ENCODE data around the gene LRBA. TPM values are rescaled to one million over a fixed set of nuclear protein-coding genes. Genes with fewer than 3 reads are reported as not detected.
"Not testable (repeated sequence)": the region's sequence is repeated elsewhere in the genome, so short reads cannot be mapped to it uniquely, and the experiment has no call there.

The LRBA gene
- total RNA-seq, 1 experiment from 2014 or later, result 69.1 TPM

- H3K4me3 Mint-ChIP-seq; H3K36me3 Mint-ChIP-seq; CTCF ChIA-PET; ATAC-seq; H3K27ac Mint-ChIP-seq; POLR2A ChIA-PET; H3K9me3 Mint-ChIP-seq; H3K27me3 Mint-ChIP-seq (ENCODE audit: low read depth); H3K4me1 Mint-ChIP-seq; DNase-seq (ENCODE audit: low spot score): not testable (repeated sequence)
Measured at GRCh38 chr4:150658258-150658657, 356.8 kb downstream of the LRBA start.

- CTCF ChIA-PET, result no interaction called here
- no peaks in the 10 kb centered on the region for H3K27me3 Mint-ChIP-seq (ENCODE audit: low read depth)
- H3K9me3 Mint-ChIP-seq, result no peaks in the 10 kb centered on the region
- peaks cover 5% of the 10 kb centered on the region; the same call in 1 of the 2 replicates for H3K36me3 Mint-ChIP-seq
- ATAC-seq, result no peak
- no peaks in the 10 kb centered on the region for H3K4me1 Mint-ChIP-seq
- POLR2A ChIA-PET, result no interaction called here
- no peak for DNase-seq (ENCODE audit: low spot score)
- no peak overlapping the region for H3K4me3 Mint-ChIP-seq
- no peak for TF ChIP-seq ZNF532 (CRISPR knock-in tag; IDR thresholded peaks at IDR 0.05; ENCODE audit: borderline replicate concordance)
- no peak for TF ChIP-seq ZMAT4 (CRISPR knock-in tag; IDR thresholded peaks at IDR 0.05)
- TF ChIP-seq, protein P1, sequence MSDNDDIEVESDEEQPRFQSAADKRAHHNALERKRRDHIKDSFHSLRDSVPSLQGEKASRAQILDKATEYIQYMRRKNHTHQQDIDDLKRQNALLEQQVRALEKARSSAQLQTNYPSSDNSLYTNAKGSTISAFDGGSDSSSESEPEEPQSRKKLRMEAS (CRISPR knock-in tag; IDR thresholded peaks at IDR 0.05), result no peak
- no peak for TF ChIP-seq MYBL2 (CRISPR knock-in tag; IDR thresholded peaks at IDR 0.05)
- TF ChIP-seq TP53 (CRISPR knock-in tag; IDR thresholded peaks at IDR 0.05), result no peak
- TF ChIP-seq ZNF232 (CRISPR knock-in tag; IDR thresholded peaks at IDR 0.05), result no peak
- TF ChIP-seq JUN (CRISPR knock-in tag; IDR thresholded peaks at IDR 0.05), result no peak
- H3K27ac Mint-ChIP-seq, result no peak overlapping the region
Measured at GRCh38 chr4:150656891-150657290, 358.2 kb downstream of the LRBA start.

DNA sequence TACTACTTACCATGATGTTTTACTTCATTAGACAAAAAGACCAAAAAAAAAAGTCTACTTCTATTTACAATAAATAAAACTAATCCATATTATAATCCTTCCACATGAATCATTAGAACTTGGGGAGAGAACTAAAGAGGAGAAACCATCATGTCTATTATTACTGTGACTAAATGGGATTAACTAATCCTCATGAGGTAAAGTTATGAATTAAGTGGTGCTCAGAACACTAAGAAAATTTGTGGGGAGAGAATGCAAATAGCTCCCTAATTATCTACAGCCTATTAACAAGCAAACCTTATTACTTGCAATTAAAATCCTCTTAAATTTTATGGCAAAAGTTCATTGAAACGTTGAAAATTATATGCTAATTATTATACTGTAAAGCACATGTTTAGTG is 364.3 kb downstream of the LRBA start:
- Mint-ChIP-seq H3K27ac (no peak overlapping the region), H3K4me1 (no peaks in the 10 kb centered on the region), H3K4me3 (no peak overlapping the region), H3K27me3 (ENCODE audit: low read depth) (no peaks in the 10 kb centered on the region), H3K9me3 (no peaks in the 10 kb centered on the region), H3K36me3 (no peaks in the 10 kb centered on the region)
- POLR2A ChIA-PET, result no interaction called here
- CTCF ChIA-PET, result interaction anchor here (0.6 kb wide), 1 partner anchor 123 kb away, joined by 3 read pairs; no protein-coding TSS in a partner anchor
- DNase-seq (ENCODE audit: low spot score) (no peak), ATAC-seq (no peak)
- TF ChIP-seq SOX15 (CRISPR knock-in tag; IDR thresholded peaks at IDR 0.05) (no peak), ZNF232 (CRISPR knock-in tag; IDR thresholded peaks at IDR 0.05) (no peak), MXD4 (CRISPR knock-in tag; IDR thresholded peaks at IDR 0.05; ENCODE audit: borderline replicate concordance) (no peak), ZNF396 (CRISPR knock-in tag; IDR thresholded peaks at IDR 0.05; ENCODE audit: borderline replicate concordance) (no peak), E2F5 (CRISPR knock-in tag; IDR thresholded peaks at IDR 0.05) (no peak), KAT7 (CRISPR knock-in tag; IDR thresholded peaks at IDR 0.05; ENCODE audit: borderline replicate concordance) (no peak), SP1 (CRISPR knock-in tag; conservative IDR thresholded peaks at IDR 0.05) (no peak), RORB (CRISPR knock-in tag; IDR thresholded peaks at IDR 0.05) (no peak), ZNF263 (CRISPR knock-in tag; IDR thresholded peaks at IDR 0.05; ENCODE audit: low read depth) (no peak)
- TF ChIP-seq, protein P2, sequence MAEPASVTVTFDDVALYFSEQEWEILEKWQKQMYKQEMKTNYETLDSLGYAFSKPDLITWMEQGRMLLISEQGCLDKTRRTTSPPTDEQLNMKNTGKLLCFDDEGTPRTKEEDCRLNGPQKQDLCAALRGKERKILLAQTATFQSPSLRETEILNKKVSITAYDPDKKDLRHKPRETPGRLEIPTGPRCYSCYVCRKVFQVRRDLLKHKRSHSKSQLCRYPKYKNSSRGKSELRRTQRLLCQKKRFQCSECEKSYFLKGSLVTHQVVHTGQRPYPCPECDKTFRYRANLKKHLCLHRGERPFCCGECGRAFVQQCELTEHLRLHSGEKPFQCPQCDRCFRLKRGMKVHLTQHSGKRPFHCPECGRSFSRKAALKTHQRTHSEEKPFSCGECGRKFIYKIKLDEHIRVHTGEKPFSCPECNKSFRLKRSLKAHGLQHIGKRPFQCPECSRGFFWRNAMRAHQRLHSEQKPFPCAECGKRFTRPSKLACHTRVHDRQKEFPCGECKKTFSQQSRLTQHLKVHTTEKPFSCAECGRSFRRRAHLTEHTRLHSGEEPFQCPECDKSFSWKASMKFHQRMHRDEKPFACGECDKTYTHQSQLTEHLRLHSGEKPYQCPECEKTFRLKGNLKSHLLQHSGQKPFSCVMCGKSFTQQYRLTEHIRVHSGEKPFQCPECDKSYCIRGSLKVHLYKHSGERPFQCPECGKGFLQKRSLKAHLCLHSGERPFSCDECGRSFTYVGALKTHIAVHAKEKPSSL (CRISPR knock-in tag; conservative IDR thresholded peaks at IDR 0.05), result no peak
- TF ChIP-seq, protein P3, sequence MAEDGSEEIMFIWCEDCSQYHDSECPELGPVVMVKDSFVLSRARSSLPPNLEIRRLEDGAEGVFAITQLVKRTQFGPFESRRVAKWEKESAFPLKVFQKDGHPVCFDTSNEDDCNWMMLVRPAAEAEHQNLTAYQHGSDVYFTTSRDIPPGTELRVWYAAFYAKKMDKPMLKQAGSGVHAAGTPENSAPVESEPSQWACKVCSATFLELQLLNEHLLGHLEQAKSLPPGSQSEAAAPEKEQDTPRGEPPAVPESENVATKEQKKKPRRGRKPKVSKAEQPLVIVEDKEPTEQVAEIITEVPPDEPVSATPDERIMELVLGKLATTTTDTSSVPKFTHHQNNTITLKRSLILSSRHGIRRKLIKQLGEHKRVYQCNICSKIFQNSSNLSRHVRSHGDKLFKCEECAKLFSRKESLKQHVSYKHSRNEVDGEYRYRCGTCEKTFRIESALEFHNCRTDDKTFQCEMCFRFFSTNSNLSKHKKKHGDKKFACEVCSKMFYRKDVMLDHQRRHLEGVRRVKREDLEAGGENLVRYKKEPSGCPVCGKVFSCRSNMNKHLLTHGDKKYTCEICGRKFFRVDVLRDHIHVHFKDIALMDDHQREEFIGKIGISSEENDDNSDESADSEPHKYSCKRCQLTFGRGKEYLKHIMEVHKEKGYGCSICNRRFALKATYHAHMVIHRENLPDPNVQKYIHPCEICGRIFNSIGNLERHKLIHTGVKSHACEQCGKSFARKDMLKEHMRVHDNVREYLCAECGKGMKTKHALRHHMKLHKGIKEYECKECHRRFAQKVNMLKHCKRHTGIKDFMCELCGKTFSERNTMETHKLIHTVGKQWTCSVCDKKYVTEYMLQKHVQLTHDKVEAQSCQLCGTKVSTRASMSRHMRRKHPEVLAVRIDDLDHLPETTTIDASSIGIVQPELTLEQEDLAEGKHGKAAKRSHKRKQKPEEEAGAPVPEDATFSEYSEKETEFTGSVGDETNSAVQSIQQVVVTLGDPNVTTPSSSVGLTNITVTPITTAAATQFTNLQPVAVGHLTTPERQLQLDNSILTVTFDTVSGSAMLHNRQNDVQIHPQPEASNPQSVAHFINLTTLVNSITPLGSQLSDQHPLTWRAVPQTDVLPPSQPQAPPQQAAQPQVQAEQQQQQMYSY (CRISPR knock-in tag; IDR thresholded peaks at IDR 0.05), result no peak
- TF ChIP-seq, protein P4, sequence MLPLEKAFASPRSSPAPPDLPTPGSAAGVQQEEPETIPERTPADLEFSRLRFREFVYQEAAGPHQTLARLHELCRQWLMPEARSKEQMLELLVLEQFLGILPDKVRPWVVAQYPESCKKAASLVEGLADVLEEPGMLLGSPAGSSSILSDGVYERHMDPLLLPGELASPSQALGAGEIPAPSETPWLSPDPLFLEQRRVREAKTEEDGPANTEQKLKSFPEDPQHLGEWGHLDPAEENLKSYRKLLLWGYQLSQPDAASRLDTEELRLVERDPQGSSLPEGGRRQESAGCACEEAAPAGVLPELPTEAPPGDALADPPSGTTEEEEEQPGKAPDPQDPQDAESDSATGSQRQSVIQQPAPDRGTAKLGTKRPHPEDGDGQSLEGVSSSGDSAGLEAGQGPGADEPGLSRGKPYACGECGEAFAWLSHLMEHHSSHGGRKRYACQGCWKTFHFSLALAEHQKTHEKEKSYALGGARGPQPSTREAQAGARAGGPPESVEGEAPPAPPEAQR (CRISPR knock-in tag; IDR thresholded peaks at IDR 0.05), result no peak
